Fibroblast of lung (primary cell): ENCODE data around the gene TRAF2.

Source experiments
- EZH2 ChIP-seq: IDR thresholded peaks from 2 replicates; pipeline ENCODE4 v1.5.1; 2012; ENCODE audit warnings: low read length, control low read depth, mild to moderate bottlenecking; ENCODE audit errors: missing control alignments
- TF ChIP-seq, protein P1 (sequence below), 2 donors: IDR thresholded peaks in 1 of 2; conservative IDR thresholded peaks in 1 of 2; 1 replicate in 1 of 2; 2 replicates in 1 of 2; pipeline ENCODE4 v1.5.1; 2011 to 2012; ENCODE audit warnings: low read length in 2 of 2, control low read depth in 1 of 2, inconsistent platforms in 1 of 2, low read depth in 1 of 2, mild to moderate bottlenecking in 1 of 2

DNA sequence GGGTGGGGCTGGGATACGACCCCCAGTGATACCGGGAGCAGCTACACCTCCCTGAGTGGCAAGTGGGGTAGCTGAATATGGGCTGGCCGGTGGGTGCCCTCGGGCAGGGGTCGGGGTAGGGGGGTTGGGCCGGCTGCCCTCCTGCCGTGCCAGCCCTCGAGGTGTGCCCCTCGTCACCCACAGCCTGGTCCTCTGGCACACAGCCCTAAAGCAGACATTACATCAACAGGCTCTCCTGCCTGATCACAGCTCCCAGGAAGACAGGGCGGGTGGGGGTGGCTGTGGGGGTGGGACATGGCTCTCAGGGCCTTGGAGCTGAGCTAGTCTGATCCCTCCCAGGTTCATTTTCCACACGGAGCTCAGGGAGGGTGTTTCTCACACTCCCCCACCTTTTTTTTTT is 35.0 kb downstream of the TRAF2 start:
- TF ChIP-seq, protein P1, sequence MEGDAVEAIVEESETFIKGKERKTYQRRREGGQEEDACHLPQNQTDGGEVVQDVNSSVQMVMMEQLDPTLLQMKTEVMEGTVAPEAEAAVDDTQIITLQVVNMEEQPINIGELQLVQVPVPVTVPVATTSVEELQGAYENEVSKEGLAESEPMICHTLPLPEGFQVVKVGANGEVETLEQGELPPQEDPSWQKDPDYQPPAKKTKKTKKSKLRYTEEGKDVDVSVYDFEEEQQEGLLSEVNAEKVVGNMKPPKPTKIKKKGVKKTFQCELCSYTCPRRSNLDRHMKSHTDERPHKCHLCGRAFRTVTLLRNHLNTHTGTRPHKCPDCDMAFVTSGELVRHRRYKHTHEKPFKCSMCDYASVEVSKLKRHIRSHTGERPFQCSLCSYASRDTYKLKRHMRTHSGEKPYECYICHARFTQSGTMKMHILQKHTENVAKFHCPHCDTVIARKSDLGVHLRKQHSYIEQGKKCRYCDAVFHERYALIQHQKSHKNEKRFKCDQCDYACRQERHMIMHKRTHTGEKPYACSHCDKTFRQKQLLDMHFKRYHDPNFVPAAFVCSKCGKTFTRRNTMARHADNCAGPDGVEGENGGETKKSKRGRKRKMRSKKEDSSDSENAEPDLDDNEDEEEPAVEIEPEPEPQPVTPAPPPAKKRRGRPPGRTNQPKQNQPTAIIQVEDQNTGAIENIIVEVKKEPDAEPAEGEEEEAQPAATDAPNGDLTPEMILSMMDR (conservative IDR thresholded peaks at IDR 0.05 in 1 of 2, IDR thresholded peaks at IDR 0.05 in 1 of 2; ENCODE audit: low read depth in 1 of 2, low read length in 2 of 2) = no peak
- TF ChIP-seq EZH2 = no peak
